K562 (cell line): Measurements from ENCODE around the gene CCL13. TPM values are rescaled to one million over a fixed set of nuclear protein-coding genes. Genes with fewer than 3 reads are reported as not detected.

ENCODE experiments used
- ATAC-seq: fragments of 200-7000 bp; cut with Tn5 transposase; 3 replicates; pipeline ENCODE4 v1.9.1; 2020; ENCODE audit warnings: moderate library complexity
- BruUV-seq: library from RNA; stranded (reverse); fragments of 400-500 nt; replicated peaks from 2 replicates; lab custom pipeline; 2021; lab: Mats Ljungman, UMichigan
- CTCF ChIA-PET: fragments of 300-600 bp; formaldehyde crosslinking; extraction: SDS; loops from one replicate; lab custom pipeline; 2021; ENCODE audit warnings: low intra/inter-chr PET ratio; lab: Yijun Ruan, JAX
- POLR2A ChIA-PET: fragments of 300-600, 350-650 bp; sonication (Branson Sonifier 250); formaldehyde crosslinking; extraction: SDS; loops from one replicate; lab custom pipeline; 2021; ENCODE audit warnings: antibody characterized with exemption, inconsistent platforms; lab: Yijun Ruan, JAX
- DNase-seq, 4 experiments: peaks; one replicate each; pipeline versions ENCODE4 v3.0.0 to v3.0.0-alpha.2; 2011 to 2018; ENCODE audit warnings: low spot score in 3 of 4, mixed read lengths in 3 of 4; ENCODE audit errors: extremely low read depth in 1 of 4
- FAIRE-seq: peaks from 2 replicates; lab custom pipeline; 2011; peaks lifted over from hg19 to GRCh38; lab: Jason Lieb, UNC
- H2AFZ ChIP-seq: 2 replicates; pipeline ENCODE4 v1.6.0; 2011; ENCODE audit warnings: low read depth, low read length, control low read depth, inconsistent platforms
- H3K27ac ChIP-seq: fragments of 200-600 bp; 3 replicates; pipeline ENCODE4 v1.8.0; 2011; ENCODE audit warnings: low read depth, mild to moderate bottlenecking, control low read depth, inconsistent platforms, low read length, moderate library complexity, mixed read lengths; ENCODE audit errors: extremely low read depth
- H3K27me3 ChIP-seq, 2 experiments: fragments of 300-600 bp in 1 of 2; 2 replicates in 1 of 2; 3 replicates in 1 of 2; pipeline versions ENCODE4 v1.6.0 to v1.8.0; 2011; ENCODE audit warnings: inconsistent platforms in 2 of 2, low read length in 2 of 2, mild to moderate bottlenecking in 1 of 2, mixed read lengths in 1 of 2, moderate library complexity in 1 of 2; ENCODE audit not compliant: control insufficient read depth in 2 of 2, insufficient read depth in 2 of 2
- H3K36me3 ChIP-seq: fragments of 300-600 bp; 3 replicates; pipeline ENCODE4 v1.8.0; 2011; ENCODE audit warnings: mild to moderate bottlenecking, low read length, inconsistent platforms; ENCODE audit not compliant: control insufficient read depth, insufficient read depth
- H3K4me1 ChIP-seq, 2 experiments: fragments of 200-600 bp in 1 of 2; replicated peaks in 1 of 2; 2 replicates in 1 of 2; 3 replicates in 1 of 2; pipeline versions ENCODE4 v1.5.1 to v1.8.0; 2011; ENCODE audit warnings: inconsistent platforms in 2 of 2, low read length in 2 of 2, mild to moderate bottlenecking in 1 of 2, mixed read lengths in 1 of 2, moderate library complexity in 1 of 2; ENCODE audit not compliant: control insufficient read depth in 2 of 2, insufficient read depth in 2 of 2
- H3K4me2 ChIP-seq: 2 replicates; pipeline ENCODE4 v1.6.1; 2011; ENCODE audit warnings: low read length, control low read depth, inconsistent platforms, mixed read lengths; ENCODE audit not compliant: insufficient read depth
- H3K4me3 ChIP-seq: fragments of 200-600 bp; sonication (generic), shearing (Covaris generic); 2 replicates; pipeline ENCODE4 v1.5.1; 2016; ENCODE audit warnings: control low read depth, inconsistent platforms
- H3K79me2 ChIP-seq: fragments of 200-600 bp; 3 replicates; pipeline ENCODE4 v1.8.0; 2011; ENCODE audit warnings: low read length, inconsistent platforms; ENCODE audit not compliant: control insufficient read depth, insufficient read depth
- H3K9ac ChIP-seq, 2 experiments: 2 replicates each; pipeline versions ENCODE4 v1.6.0 to v1.6.1; 2011; ENCODE audit warnings: low read depth in 2 of 2, low read length in 2 of 2, control low read depth in 1 of 2, inconsistent platforms in 1 of 2, mild to moderate bottlenecking in 1 of 2, mixed read lengths in 1 of 2; ENCODE audit not compliant: insufficient read depth in 1 of 2
- H3K9me1 ChIP-seq: one replicate; pipeline ENCODE4 v1.6.0; 2011; ENCODE audit warnings: inconsistent platforms, mild to moderate bottlenecking, low read length, moderate library complexity; ENCODE audit not compliant: control insufficient read depth, insufficient read depth
- H3K9me3 ChIP-seq: replicated peaks from 2 replicates; pipeline ENCODE4 v1.5.1; 2011; ENCODE audit warnings: low read depth, low read length, inconsistent platforms; ENCODE audit not compliant: control insufficient read depth, insufficient read depth
- H4K20me1 ChIP-seq: replicated peaks from 2 replicates; pipeline ENCODE4 v1.6.1; 2011; ENCODE audit warnings: low read length, inconsistent platforms, mixed read lengths; ENCODE audit not compliant: control insufficient read depth, insufficient read depth
- CBFB ChIP-seq: sonication (generic); formaldehyde crosslinking; IDR thresholded peaks from 2 replicates; pipeline ENCODE4 v1.4.0; 2020; ENCODE audit warnings: mild to moderate bottlenecking, missing genetic modification reagents
- ELF2 ChIP-seq: fragments of 250-450 bp; sonication (Bioruptor Pico); IDR thresholded peaks from 2 replicates; pipeline ENCODE4 v1.5.0; 2021; ENCODE audit warnings: mild to moderate bottlenecking
- FOXK2 ChIP-seq, 2 experiments: fragments of 450-650 bp; IDR thresholded peaks in 1 of 2; conservative IDR thresholded peaks in 1 of 2; 2 replicates each; pipeline ENCODE4 v1.6.1; 2016; ENCODE audit warnings: low read depth in 2 of 2, mild to moderate bottlenecking in 1 of 2
- KLF16 ChIP-seq: IDR thresholded peaks from 2 replicates; pipeline ENCODE4 v1.6.1; 2016; ENCODE audit warnings: antibody characterized with exemption
- NFIX ChIP-seq: fragments of 250-450 bp; sonication (Bioruptor Pico); IDR thresholded peaks from 2 replicates; pipeline ENCODE4 v1.4.0; 2020; ENCODE audit warnings: low read depth, mild to moderate bottlenecking, moderate library complexity
- POLR2B ChIP-seq: fragments of 450-650 bp; IDR thresholded peaks from 2 replicates; pipeline ENCODE4 v1.6.1; 2018; ENCODE audit warnings: low read depth; ENCODE audit not compliant: partially characterized antibody
- RFX5 ChIP-seq: IDR thresholded peaks from 2 replicates; pipeline ENCODE4 v1.6.1; 2011; ENCODE audit warnings: low read depth, mild to moderate bottlenecking, improper control_type of control experiment, low read length
- SETDB1 ChIP-seq: IDR thresholded peaks from one replicate; pipeline ENCODE4 v1.6.1; 2012; ENCODE audit warnings: low read length, control low read depth, inconsistent platforms
- SUPT5H ChIP-seq: fragments of 450-650 bp; IDR thresholded peaks from 2 replicates; pipeline ENCODE4 v1.6.1; 2016
- ZNF583 ChIP-seq: fragments of 250-450 bp; sonication (Bioruptor Pico); IDR thresholded peaks from 2 replicates; pipeline ENCODE4 v1.4.0; 2020
- ZNF584 ChIP-seq: fragments of 200-800 bp; sonication (Bioruptor generic); IDR thresholded peaks from 2 replicates; pipeline ENCODE4 v1.6.1; 2016; ENCODE audit warnings: low read depth, mild to moderate bottlenecking, missing genetic modification characterization, missing compliant biosample characterization
- ZSCAN29 ChIP-seq: fragments of 450-650 bp; IDR thresholded peaks from 2 replicates; pipeline ENCODE4 v1.6.1; 2017
- WGBS: fragments of 100-300 bp; shearing (Covaris generic); methylation state at CpG from one replicate; pipeline ENCODE4 v1.1.6; 2016; ENCODE audit warnings: low coverage, mixed read lengths; ENCODE audit not compliant: insufficient coverage; ENCODE audit errors: missing lambda C conversion rate; 5-methylcytosine and 5-hydroxymethylcytosine counted together
- in situ Hi-C: fragments of 300-500 bp; cut with MboI; formaldehyde crosslinking; loops from 4 replicates; pipeline ENCODE4 v1.15.0; 2018; ENCODE audit warnings: inconsistent platforms, mixed read lengths
- intact Hi-C: fragments of 100-400 bp; cut with micrococcal nuclease; formaldehyde crosslinking; loops from 2 replicates; pipeline ENCODE4 v1.14.2; 2022
- polyA plus RNA-seq, 8 experiments: library from polyadenylated mRNA; depleted of rRNA in 4 of 8; stranded (reverse) in 5 of 8; unstranded in 3 of 8; fragments of >200 nt; fragmentation: Nextera tagmentation in 2 of 8; fragmentation: Illumina TruSeq in 1 of 8; extraction: Ambion mirVana in 2 of 8; extraction: Trizol in 1 of 8; gene quantifications; 2 replicates each; pipeline versions ENCODE4 v1.2.1 to v1.2.3, GENCODE V29; 2011 to 2014; ENCODE audit warnings: inconsistent platforms in 1 of 8, missing spikeins in 1 of 8
- total RNA-seq, 7 experiments: library from RNA; depleted of rRNA in 6 of 7; stranded (reverse); fragments of >200 nt in 6 of 7; fragmentation: Illumina TruSeq in 2 of 7; extraction: Trizol in 2 of 7; gene quantifications; 2 replicates each; pipeline versions ENCODE4 v1.2.1 to v1.2.3, GENCODE V29; 2011 to 2021; ENCODE audit warnings: low replicate concordance in 1 of 7
- TF ChIP-seq, protein P1 (sequence below): fragments of 250-450 bp; sonication (Bioruptor Pico); IDR thresholded peaks from 2 replicates; pipeline ENCODE4 v1.4.0; 2020; ENCODE audit warnings: borderline replicate concordance
- TF ChIP-seq, protein P2 (sequence below): fragments of 450-650 bp; formaldehyde crosslinking; IDR thresholded peaks from 2 replicates; pipeline ENCODE4 v1.4.0; 2022; ENCODE audit warnings: mild to moderate bottlenecking, moderate library complexity
- TF ChIP-seq, protein P3 (sequence below): sonication (generic); formaldehyde crosslinking; IDR thresholded peaks from 2 replicates; pipeline ENCODE4 v1.8.0; 2022; ENCODE audit warnings: mild to moderate bottlenecking, missing genetic modification reagents
- TF ChIP-seq, protein P4 (sequence below): fragments of 450-650 bp; conservative IDR thresholded peaks from 2 replicates; pipeline ENCODE4 v1.6.1; 2016; ENCODE audit warnings: missing genetic modification characterization, low read depth, mild to moderate bottlenecking, missing compliant biosample characterization, moderate library complexity

CCL13 gene
- total and polyA plus RNA-seq, 9 of the 15 experiments (the other 6 are each of a cell fraction or from before 2014, with no cell fraction given) = not detected

DNA sequence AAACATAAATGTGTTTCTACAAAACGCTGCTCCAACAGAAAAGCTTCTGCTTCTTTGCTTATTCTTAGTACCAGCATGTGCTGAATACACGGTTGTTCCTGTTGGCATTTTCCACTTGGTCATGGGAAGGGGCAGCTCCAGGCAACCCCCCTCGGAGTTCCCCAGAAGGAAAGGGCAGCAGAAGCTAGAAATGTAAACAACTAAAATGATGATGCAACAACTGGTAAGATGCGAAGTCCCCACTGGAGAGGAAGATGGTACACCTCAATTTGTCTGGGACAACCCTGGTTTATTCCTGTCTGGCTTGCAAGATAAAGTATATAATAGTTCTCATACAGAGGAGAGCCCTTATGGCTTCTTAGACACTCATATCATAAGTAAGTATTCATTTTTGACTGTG is 9.2 kb upstream of the CCL13 start:
- Histone ChIP-seq H3K79me2 (no peaks in the 10 kb centered on the region), H3K27ac (no peak overlapping the region), H3K4me1 (peaks cover 0 to 9% of the 10 kb centered on the region in 2 experiments; a peak in 2 of 5 replicates), H3K36me3 (no peaks in the 10 kb centered on the region), H3K4me2 (no peak overlapping the region), H3K27me3 (no peaks in the 10 kb centered on the region), H3K9me1 (no peaks in the 10 kb centered on the region), H3K4me3 (no peak overlapping the region), H2AFZ (no peak overlapping the region; the same call in 1 of the 2 replicates), H3K9me3 (no peaks in the 10 kb centered on the region), H4K20me1 (no peaks in the 10 kb centered on the region), H3K9ac (no peak overlapping the region)
- ChIA-PET CTCF (interaction anchor here (0.7 kb wide), 1 partner anchor 10 kb away, joined by 3 read pairs; no protein-coding TSS in a partner anchor), POLR2A (no interaction called here)
- no TSS peak for BruUV-seq
- intact Hi-C loops (no loop called here), in situ Hi-C loops (no loop called here)
- FAIRE-seq (no peak), DNase-seq (peak in 1 of 4 experiments; percentile 5), ATAC-seq (peak; percentile 82)
- 5% methylated on average over 4 of the region's 4 CpGs for WGBS
- peak; percentile 81; the same call in 1 of the 2 replicates for TF ChIP-seq ZNF583 (CRISPR knock-in tag)
- TF ChIP-seq, protein P1, sequence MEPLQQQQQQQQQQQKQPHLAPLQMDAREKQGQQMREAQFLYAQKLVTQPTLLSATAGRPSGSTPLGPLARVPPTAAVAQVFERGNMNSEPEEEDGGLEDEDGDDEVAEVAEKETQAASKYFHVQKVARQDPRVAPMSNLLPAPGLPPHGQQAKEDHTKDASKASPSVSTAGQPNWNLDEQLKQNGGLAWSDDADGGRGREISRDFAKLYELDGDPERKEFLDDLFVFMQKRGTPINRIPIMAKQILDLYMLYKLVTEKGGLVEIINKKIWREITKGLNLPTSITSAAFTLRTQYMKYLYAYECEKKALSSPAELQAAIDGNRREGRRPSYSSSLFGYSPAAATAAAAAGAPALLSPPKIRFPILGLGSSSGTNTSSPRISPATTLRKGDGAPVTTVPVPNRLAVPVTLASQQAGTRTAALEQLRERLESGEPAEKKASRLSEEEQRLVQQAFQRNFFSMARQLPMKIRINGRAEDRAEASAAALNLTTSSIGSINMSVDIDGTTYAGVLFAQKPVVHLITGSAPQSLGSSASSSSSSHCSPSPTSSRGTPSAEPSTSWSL (CRISPR knock-in tag) = no peak
- TF ChIP-seq FOXK2 (conservative IDR thresholded peaks at IDR 0.05 in 1 of 2, IDR thresholded peaks at IDR 0.05 in 1 of 2; ENCODE audit: low read depth in 2 of 2) = peak; percentile 84 to 87; a peak in 3 of 4 replicates
- no peak for TF ChIP-seq NFIX (CRISPR knock-in tag)
- TF ChIP-seq ELF2 (CRISPR knock-in tag) = no peak
- no peak for TF ChIP-seq POLR2B
- TF ChIP-seq CBFB (CRISPR knock-in tag) = no peak
- no peak for TF ChIP-seq SUPT5H
- no peak for TF ChIP-seq KLF16
- TF ChIP-seq, protein P2, sequence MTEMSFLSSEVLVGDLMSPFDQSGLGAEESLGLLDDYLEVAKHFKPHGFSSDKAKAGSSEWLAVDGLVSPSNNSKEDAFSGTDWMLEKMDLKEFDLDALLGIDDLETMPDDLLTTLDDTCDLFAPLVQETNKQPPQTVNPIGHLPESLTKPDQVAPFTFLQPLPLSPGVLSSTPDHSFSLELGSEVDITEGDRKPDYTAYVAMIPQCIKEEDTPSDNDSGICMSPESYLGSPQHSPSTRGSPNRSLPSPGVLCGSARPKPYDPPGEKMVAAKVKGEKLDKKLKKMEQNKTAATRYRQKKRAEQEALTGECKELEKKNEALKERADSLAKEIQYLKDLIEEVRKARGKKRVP (CRISPR knock-in tag) = peak; percentile 97
- TF ChIP-seq, protein P3, sequence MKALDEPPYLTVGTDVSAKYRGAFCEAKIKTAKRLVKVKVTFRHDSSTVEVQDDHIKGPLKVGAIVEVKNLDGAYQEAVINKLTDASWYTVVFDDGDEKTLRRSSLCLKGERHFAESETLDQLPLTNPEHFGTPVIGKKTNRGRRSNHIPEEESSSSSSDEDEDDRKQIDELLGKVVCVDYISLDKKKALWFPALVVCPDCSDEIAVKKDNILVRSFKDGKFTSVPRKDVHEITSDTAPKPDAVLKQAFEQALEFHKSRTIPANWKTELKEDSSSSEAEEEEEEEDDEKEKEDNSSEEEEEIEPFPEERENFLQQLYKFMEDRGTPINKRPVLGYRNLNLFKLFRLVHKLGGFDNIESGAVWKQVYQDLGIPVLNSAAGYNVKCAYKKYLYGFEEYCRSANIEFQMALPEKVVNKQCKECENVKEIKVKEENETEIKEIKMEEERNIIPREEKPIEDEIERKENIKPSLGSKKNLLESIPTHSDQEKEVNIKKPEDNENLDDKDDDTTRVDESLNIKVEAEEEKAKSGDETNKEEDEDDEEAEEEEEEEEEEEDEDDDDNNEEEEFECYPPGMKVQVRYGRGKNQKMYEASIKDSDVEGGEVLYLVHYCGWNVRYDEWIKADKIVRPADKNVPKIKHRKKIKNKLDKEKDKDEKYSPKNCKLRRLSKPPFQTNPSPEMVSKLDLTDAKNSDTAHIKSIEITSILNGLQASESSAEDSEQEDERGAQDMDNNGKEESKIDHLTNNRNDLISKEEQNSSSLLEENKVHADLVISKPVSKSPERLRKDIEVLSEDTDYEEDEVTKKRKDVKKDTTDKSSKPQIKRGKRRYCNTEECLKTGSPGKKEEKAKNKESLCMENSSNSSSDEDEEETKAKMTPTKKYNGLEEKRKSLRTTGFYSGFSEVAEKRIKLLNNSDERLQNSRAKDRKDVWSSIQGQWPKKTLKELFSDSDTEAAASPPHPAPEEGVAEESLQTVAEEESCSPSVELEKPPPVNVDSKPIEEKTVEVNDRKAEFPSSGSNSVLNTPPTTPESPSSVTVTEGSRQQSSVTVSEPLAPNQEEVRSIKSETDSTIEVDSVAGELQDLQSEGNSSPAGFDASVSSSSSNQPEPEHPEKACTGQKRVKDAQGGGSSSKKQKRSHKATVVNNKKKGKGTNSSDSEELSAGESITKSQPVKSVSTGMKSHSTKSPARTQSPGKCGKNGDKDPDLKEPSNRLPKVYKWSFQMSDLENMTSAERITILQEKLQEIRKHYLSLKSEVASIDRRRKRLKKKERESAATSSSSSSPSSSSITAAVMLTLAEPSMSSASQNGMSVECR (CRISPR knock-in tag) = no peak
- TF ChIP-seq RFX5 = no peak
- TF ChIP-seq ZNF584 = 0 out of 2 replicates have a peak, but pooled peaks have one; percentile 25
- TF ChIP-seq, protein P4, sequence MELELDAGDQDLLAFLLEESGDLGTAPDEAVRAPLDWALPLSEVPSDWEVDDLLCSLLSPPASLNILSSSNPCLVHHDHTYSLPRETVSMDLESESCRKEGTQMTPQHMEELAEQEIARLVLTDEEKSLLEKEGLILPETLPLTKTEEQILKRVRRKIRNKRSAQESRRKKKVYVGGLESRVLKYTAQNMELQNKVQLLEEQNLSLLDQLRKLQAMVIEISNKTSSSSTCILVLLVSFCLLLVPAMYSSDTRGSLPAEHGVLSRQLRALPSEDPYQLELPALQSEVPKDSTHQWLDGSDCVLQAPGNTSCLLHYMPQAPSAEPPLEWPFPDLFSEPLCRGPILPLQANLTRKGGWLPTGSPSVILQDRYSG (tag) = no peak
- TF ChIP-seq ZSCAN29 = no peak
- no peak for TF ChIP-seq SETDB1
